ENCODE results near the gene OLAH.

DNA sequence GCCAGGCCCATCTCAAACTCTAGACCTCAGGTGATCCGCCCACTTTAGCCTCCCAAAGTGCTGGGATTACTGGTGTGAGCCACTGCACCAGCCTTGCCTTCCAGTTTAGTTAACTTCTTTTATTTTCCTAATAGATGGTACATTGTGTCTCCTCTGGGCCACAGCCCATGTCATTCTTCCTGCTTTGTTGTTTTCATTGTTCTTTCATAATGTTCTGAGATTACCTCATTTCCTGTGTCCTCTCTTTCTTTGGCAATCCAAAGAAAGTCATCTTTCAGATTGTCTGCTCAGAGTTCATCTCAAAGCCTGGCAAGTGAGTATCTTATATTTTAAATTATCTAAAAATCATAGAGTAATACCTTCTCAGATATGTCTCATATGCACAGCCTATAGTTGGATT is at the start of gene OLAH:
- TF ChIP-seq CTCF (IDR thresholded peaks at IDR 0.05; ENCODE audit: low read depth, low read length, missing input control) (no peak), YY1 (IDR thresholded peaks at IDR 0.05) (no peak), ZBTB33 (IDR thresholded peaks at IDR 0.05) (no peak)
- TF ChIP-seq, protein P1, sequence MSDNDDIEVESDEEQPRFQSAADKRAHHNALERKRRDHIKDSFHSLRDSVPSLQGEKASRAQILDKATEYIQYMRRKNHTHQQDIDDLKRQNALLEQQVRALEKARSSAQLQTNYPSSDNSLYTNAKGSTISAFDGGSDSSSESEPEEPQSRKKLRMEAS (IDR thresholded peaks at IDR 0.05): no peak
- TF ChIP-seq, protein P2, sequence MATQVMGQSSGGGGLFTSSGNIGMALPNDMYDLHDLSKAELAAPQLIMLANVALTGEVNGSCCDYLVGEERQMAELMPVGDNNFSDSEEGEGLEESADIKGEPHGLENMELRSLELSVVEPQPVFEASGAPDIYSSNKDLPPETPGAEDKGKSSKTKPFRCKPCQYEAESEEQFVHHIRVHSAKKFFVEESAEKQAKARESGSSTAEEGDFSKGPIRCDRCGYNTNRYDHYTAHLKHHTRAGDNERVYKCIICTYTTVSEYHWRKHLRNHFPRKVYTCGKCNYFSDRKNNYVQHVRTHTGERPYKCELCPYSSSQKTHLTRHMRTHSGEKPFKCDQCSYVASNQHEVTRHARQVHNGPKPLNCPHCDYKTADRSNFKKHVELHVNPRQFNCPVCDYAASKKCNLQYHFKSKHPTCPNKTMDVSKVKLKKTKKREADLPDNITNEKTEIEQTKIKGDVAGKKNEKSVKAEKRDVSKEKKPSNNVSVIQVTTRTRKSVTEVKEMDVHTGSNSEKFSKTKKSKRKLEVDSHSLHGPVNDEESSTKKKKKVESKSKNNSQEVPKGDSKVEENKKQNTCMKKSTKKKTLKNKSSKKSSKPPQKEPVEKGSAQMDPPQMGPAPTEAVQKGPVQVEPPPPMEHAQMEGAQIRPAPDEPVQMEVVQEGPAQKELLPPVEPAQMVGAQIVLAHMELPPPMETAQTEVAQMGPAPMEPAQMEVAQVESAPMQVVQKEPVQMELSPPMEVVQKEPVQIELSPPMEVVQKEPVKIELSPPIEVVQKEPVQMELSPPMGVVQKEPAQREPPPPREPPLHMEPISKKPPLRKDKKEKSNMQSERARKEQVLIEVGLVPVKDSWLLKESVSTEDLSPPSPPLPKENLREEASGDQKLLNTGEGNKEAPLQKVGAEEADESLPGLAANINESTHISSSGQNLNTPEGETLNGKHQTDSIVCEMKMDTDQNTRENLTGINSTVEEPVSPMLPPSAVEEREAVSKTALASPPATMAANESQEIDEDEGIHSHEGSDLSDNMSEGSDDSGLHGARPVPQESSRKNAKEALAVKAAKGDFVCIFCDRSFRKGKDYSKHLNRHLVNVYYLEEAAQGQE (IDR thresholded peaks at IDR 0.05): no peak
